Smooth muscle cell (in vitro differentiated cells): ENCODE results near the gene PNLDC1. TPM values are rescaled to one million over a fixed set of nuclear protein-coding genes. Genes with fewer than 3 reads are reported as not detected.

Experiments used
- DNase-seq: peaks from one replicate; lab custom pipeline; 2025; ENCODE audit not compliant: unreplicated experiment; lab: John Stamatoyannopoulos, UW
- H2AFZ ChIP-seq: fragments of 200-600 bp; sonication (generic); 2 replicates; pipeline ENCODE4 v1.6.0; 2016; ENCODE audit warnings: antibody characterized with exemption, low read depth, mild to moderate bottlenecking
- H3F3A ChIP-seq: fragments of 200-600 bp; sonication (generic); 2 replicates; pipeline ENCODE4 v1.6.0; 2017; ENCODE audit warnings: antibody characterized with exemption, low read depth
- H3K27ac ChIP-seq: fragments of 200-600 bp; sonication (generic); 2 replicates; pipeline ENCODE4 v1.5.1; 2016; ENCODE audit warnings: low read depth, mild to moderate bottlenecking
- H3K27me3 ChIP-seq: fragments of 200-600 bp; sonication (generic); 2 replicates; pipeline ENCODE4 v1.6.1; 2016; ENCODE audit warnings: low read depth, mild to moderate bottlenecking
- H3K36me3 ChIP-seq: fragments of 200-600 bp; sonication (generic); 2 replicates; pipeline ENCODE4 v1.5.1; 2016; ENCODE audit warnings: low read depth
- H3K4me1 ChIP-seq: fragments of 200-600 bp; sonication (generic); 2 replicates; pipeline ENCODE4 v1.5.1; 2016; ENCODE audit warnings: low read depth
- H3K4me2 ChIP-seq: fragments of 200-600 bp; sonication (generic); 2 replicates; pipeline ENCODE4 v1.6.0; 2016; ENCODE audit warnings: mild to moderate bottlenecking
- H3K4me3 ChIP-seq: fragments of 200-600 bp; sonication (generic); 2 replicates; pipeline ENCODE4 v1.5.1; 2016; ENCODE audit warnings: mild to moderate bottlenecking
- H3K79me2 ChIP-seq: fragments of 200-600 bp; sonication (generic); 2 replicates; pipeline ENCODE4 v1.6.0; 2016; ENCODE audit warnings: low read depth, mild to moderate bottlenecking
- H3K9ac ChIP-seq: fragments of 200-600 bp; sonication (generic); 2 replicates; pipeline ENCODE4 v1.6.0; 2016; ENCODE audit warnings: low read depth
- H3K9me3 ChIP-seq: fragments of 200-600 bp; sonication (generic); replicated peaks from 2 replicates; pipeline ENCODE4 v1.5.1; 2016; ENCODE audit warnings: low read depth
- H4K20me1 ChIP-seq: fragments of 200-600 bp; sonication (generic); 2 replicates; pipeline ENCODE4 v1.6.0; 2016; ENCODE audit warnings: low read depth
- CTCF ChIP-seq: fragments of 200-600 bp; sonication (generic); IDR thresholded peaks from 2 replicates; pipeline ENCODE4 v1.5.1; 2017; ENCODE audit warnings: borderline replicate concordance, mild to moderate bottlenecking, antibody characterized with exemption; ENCODE audit not compliant: insufficient read depth, poor library complexity, severe bottlenecking
- WGBS: methylation state at CpG from one replicate; pipeline ENCODE4 v1.1.7; 2016; ENCODE audit warnings: low lambda C conversion rate; 5-methylcytosine and 5-hydroxymethylcytosine counted together
- polyA plus RNA-seq: library from polyadenylated mRNA; unstranded; fragments of >200 nt; fragmentation: Nextera tagmentation; extraction: Ambion mirVana; gene quantifications from 2 replicates; pipeline ENCODE4 v1.2.1, GENCODE V29; 2016
- total RNA-seq: library from RNA; depleted of rRNA; stranded (reverse); fragments of >200 nt; gene quantifications from 2 replicates; pipeline ENCODE4 v1.2.3, GENCODE V29; 2014

The PNLDC1 gene
- total and polyA plus RNA-seq, 2 experiments from 2014 or later = not detected

- Histone ChIP-seq H3K79me2 (peaks cover 20% of the 10 kb centered on the region), H2AFZ (no peak overlapping the region), H3K4me1 (peaks cover 8% of the 10 kb centered on the region), H3F3A (no peaks in the 10 kb centered on the region), H3K9me3 (no peaks in the 10 kb centered on the region), H3K9ac (no peak overlapping the region), H3K4me2 (no peak overlapping the region), H4K20me1 (no peaks in the 10 kb centered on the region), H3K4me3 (no peak overlapping the region), H3K36me3 (peaks cover 37% of the 10 kb centered on the region), H3K27me3 (no peaks in the 10 kb centered on the region), H3K27ac (peak overlapping the region; percentile 30)
- no peak for DNase-seq
- TF ChIP-seq CTCF = no peak
These were observed 33.2 kb upstream of the PNLDC1 start for GRCh38 chr6:159766906-159767305.

GRCh38 chr6:159769470-159769869 lies 30.6 kb upstream of the PNLDC1 start:
- no peak for DNase-seq
- no peaks in the 10 kb centered on the region for H3K4me1 ChIP-seq
- H3K4me3 ChIP-seq = no peak overlapping the region
- H3K9me3 ChIP-seq = no peaks in the 10 kb centered on the region
- H3K4me2 ChIP-seq = no peak overlapping the region
- H4K20me1 ChIP-seq = no peaks in the 10 kb centered on the region
- peaks cover 36% of the 10 kb centered on the region for H3K36me3 ChIP-seq
- H3K27ac ChIP-seq = no peak overlapping the region
- no peaks in the 10 kb centered on the region for H3K27me3 ChIP-seq
- no peak overlapping the region for H2AFZ ChIP-seq
- TF ChIP-seq CTCF = no peak
- H3K9ac ChIP-seq = no peak overlapping the region
- H3K79me2 ChIP-seq = peaks cover 9% of the 10 kb centered on the region
- no peaks in the 10 kb centered on the region for H3F3A ChIP-seq

GRCh38 chr6:159772196-159772595 lies 27.9 kb upstream of the PNLDC1 start:
- no peak overlapping the region for H2AFZ ChIP-seq
- no peaks in the 10 kb centered on the region for H3K27me3 ChIP-seq
- WGBS = 53% methylated on average over 1 of the region's 1 CpG
- H3K36me3 ChIP-seq = peaks cover 23% of the 10 kb centered on the region
- no peaks in the 10 kb centered on the region for H3K79me2 ChIP-seq
- H4K20me1 ChIP-seq = no peaks in the 10 kb centered on the region
- no peaks in the 10 kb centered on the region for H3K4me1 ChIP-seq
- H3K9ac ChIP-seq = no peak overlapping the region
- H3K4me2 ChIP-seq = no peak overlapping the region
- H3F3A ChIP-seq = peaks cover 3% of the 10 kb centered on the region
- no peaks in the 10 kb centered on the region for H3K9me3 ChIP-seq
- no peak overlapping the region for H3K27ac ChIP-seq
- TF ChIP-seq CTCF = no peak
- DNase-seq = no peak
- no peak overlapping the region for H3K4me3 ChIP-seq

- no peak overlapping the region for H3K4me3 ChIP-seq
- H3K27ac ChIP-seq = no peak overlapping the region
- TF ChIP-seq CTCF = no peak
- H3K79me2 ChIP-seq = no peaks in the 10 kb centered on the region
- no peak overlapping the region for H2AFZ ChIP-seq
- H3K36me3 ChIP-seq = peaks cover 26% of the 10 kb centered on the region
- H3K4me2 ChIP-seq = no peak overlapping the region
- H3K27me3 ChIP-seq = no peaks in the 10 kb centered on the region
- peaks cover 14% of the 10 kb centered on the region for H4K20me1 ChIP-seq
- no peak overlapping the region for H3K9ac ChIP-seq
- WGBS = 94% methylated on average over 7 of the region's 7 CpGs
- no peaks in the 10 kb centered on the region for H3K9me3 ChIP-seq
- H3F3A ChIP-seq = peaks cover 33% of the 10 kb centered on the region
- no peaks in the 10 kb centered on the region for H3K4me1 ChIP-seq
- DNase-seq = no peak
These were observed 22.7 kb upstream of the PNLDC1 start for GRCh38 chr6:159777240-159777904.
